ENCODE measurements around the gene NAV3.
A peak's percentile ranks its signal among the peaks of the same experiment; 100 is the strongest.

NAV3 gene, protein sequence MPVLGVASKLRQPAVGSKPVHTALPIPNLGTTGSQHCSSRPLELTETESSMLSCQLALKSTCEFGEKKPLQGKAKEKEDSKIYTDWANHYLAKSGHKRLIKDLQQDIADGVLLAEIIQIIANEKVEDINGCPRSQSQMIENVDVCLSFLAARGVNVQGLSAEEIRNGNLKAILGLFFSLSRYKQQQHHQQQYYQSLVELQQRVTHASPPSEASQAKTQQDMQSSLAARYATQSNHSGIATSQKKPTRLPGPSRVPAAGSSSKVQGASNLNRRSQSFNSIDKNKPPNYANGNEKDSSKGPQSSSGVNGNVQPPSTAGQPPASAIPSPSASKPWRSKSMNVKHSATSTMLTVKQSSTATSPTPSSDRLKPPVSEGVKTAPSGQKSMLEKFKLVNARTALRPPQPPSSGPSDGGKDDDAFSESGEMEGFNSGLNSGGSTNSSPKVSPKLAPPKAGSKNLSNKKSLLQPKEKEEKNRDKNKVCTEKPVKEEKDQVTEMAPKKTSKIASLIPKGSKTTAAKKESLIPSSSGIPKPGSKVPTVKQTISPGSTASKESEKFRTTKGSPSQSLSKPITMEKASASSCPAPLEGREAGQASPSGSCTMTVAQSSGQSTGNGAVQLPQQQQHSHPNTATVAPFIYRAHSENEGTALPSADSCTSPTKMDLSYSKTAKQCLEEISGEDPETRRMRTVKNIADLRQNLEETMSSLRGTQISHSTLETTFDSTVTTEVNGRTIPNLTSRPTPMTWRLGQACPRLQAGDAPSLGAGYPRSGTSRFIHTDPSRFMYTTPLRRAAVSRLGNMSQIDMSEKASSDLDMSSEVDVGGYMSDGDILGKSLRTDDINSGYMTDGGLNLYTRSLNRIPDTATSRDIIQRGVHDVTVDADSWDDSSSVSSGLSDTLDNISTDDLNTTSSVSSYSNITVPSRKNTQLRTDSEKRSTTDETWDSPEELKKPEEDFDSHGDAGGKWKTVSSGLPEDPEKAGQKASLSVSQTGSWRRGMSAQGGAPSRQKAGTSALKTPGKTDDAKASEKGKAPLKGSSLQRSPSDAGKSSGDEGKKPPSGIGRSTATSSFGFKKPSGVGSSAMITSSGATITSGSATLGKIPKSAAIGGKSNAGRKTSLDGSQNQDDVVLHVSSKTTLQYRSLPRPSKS (N-terminal part only)

DNA sequence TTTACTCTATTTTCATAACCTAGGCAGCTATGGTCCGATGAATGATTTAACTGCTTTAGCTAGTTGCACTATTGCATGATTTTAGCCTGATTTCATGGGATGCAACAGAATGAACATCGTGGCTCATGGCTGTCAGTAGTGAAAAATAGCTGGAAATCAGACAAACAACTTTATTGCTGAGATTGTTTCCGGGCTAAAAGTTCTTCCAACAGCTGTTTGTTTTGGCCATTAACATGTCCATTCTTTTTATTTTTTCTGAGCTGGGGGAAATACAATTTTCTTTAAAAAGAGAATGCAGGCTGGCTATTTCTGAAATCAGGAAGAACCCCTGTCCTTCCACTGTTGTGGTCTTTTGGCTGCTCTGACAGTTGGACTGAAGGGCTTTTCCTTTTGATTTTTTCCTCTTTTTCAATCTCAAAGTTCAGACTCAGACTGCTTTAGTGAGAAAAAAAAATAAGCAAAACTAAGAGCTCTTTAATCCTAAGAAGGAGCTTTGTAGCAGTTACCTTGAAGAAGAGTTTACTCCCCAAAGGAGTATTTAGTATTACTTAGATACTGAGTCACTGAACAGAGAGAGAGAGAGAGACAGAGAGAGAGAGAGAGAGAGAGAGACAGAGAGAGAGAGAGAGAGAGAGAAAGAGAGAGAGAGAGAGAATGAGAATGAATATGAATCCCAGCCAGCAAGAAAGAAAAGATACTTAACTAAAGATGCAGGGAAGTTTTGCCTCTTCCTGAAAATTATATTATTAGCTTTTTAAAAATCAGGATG is at the start of gene NAV3:
NAV3 (plus strand) TSS at position 312 of the 769 bp plus-strand sequence. CDS start 568 bp downstream, outside the sequence.
- DNase-seq, result no peak

DNA sequence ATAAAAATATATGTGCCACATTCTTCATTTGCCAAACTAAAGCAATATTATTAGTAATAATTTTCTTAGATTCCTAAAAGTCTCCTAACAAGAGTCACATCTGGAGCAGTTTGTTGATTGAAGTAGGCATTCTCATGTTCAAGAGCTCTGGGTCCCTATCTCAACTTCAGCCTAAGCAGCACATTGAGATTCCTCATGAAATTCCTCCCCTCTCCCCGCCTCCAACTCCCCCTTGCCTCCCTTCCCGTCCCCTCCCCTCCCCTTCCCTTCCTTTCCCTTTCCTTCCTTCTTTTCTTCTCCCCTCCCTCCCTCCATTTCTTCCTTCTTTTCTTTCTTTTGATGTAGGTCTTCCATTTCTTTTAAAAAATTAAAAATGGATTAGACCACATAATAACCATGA is 48.7 kb upstream of the NAV3 start:
- DNase-seq, result no peak

DNA sequence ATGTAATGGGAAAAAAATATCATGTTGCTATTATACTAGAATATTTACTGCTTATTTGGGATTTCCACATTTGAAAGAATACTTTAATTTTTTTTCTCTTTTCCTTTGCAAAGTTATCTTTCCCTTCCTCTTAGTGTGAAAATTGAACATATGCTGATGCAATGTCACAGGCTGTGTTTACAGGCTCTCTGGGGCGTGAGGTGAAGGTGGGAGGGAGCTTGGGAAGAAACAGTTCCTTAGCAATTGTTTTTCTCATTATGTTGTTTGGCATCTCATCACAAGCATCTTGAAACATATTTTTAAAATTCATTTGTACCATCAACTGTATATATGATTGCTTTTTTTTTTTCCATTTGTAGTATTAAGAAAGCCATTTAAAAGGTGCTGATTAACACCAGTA is 47.9 kb upstream of the NAV3 start:
- no peak for DNase-seq

DNA sequence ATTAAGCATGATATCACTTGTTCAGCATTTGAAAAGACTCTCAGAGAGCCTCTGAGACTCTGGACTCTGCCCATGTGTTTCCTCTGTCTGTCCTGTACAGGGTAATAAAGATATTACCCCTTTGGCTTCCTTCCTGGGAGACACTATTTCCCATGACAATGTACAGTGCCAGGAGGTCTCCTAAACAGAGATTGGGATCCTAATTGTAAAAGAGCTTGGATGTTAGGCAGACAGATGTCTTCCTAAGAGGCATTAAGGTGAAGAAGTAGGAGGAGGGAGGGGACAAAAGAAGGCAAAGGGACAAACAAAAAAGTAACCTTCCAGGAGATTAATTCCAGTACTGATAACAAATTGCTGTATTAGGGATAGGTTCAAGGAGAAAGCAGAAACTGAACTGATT is 45.5 kb upstream of the NAV3 start:
- DNase-seq, result no peak

DNA sequence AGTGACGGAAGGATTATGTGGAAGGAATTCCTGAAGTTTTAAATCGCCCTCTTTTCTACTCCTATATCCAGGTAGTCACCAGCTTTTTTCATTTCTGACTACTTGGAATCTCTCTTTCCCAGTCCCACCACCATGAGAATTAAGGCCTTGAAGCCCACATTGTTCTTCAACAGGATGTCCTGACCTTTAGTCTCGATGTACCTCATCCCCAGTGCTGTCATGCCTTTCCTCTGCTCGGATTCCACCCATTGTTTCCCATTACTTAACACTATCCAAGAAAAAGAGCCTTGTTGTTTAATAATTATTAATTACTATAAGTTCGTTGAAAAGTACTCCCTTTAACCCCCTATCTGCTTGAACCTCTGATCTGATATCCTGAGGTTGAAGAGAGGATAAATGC is 44.0 kb upstream of the NAV3 start:
- no peak for DNase-seq

DNA sequence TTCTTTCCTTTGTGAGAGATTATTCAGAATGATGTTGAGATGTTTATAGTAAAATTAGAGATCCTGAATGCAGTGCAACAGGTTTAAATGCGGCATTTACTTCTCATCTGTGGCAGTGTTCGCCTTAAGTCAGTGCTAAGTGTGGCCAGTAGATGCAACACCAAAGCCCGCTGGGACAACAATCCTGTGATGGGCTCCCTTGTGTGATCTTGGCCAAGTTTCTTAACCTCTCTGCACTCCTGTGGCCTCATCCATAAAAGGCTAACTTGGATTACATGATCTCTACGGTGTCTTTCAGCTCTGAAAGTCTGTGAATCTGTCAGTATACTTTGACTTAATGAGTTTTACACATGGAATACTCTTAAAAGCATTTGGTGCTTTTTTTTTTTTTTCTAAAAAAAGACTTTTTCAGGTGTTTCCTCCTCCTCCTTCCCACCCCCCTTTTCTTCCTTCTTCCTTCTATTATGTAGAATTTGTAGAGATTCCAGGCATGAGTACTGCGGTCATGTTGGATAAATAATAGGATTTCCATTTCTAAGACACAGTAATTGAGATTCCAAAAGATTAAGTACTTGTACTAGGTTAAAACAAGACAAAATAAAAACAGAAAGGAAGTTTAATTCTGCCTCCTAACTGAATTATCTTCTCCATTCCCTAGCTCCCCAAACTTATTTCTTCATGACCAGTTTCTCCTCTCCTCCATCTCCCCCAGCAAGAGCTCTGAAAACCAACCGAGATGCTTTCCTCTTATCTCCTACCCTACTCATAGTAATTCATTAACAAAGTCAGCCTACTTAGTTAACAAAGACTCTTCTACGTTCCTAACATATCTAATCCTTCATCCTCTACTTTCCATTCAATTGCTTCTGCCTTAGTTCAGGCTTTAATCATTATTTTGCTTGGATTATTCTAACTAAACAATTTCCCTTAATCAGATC is 42.2 kb upstream of the NAV3 start:
- no peak for DNase-seq

DNA sequence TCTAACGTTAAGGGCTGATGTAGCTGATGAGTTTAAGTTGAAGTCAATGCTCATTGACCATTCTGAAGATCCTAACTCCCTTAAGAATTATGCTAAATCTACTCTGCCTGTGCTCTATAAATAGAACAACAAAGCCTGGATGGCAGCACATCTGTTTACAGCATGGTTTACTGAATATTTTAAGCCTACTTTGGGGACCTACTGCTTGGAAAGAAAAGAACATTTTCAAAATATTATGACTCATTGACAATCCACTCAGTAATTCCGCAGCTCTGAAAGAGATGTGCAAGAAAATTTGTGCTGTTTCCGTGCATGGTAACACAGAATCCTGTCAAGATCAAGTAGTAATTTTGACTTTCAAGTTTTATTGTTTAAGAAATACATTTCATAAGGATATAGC is 35.0 kb upstream of the NAV3 start:
- no peak for DNase-seq

DNA sequence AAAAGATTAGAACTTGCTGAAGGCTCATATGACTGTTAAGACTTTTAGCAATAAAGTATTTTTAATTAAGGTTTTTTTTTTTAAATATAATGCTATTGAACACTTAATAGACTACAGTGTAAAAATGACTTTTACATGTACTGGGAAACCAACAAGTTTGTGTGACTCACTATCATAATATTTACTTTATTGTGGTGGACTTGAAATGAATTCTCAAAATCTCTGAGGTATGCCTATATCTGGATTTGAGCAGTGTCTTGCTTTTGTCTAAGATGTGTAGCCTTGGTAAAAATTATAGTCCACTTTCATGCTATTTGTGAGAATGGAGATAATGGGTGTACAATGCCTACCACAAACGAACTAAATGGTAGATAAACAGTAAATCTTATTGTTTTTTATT is 33.9 kb upstream of the NAV3 start:
- DNase-seq, result no peak

DNA sequence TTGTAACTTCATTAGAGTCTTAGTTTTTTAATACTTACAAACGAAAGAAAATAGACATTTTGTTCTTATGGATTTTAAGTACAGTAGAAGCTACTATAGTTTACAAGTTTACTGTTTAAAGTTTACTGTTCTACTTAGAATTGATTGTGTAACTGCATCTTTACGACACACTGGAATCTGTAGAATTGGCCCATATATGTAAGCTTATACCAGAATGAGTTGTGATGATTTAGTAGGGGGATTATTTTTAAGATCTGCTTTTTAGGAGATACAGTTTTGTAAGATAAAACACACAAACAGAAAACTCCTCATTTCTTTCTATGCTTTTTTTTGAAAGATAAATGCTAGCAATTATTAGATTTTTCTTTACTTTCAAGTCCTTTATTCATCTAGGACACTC is 30.2 kb upstream of the NAV3 start:
- DNase-seq, result no peak

DNA sequence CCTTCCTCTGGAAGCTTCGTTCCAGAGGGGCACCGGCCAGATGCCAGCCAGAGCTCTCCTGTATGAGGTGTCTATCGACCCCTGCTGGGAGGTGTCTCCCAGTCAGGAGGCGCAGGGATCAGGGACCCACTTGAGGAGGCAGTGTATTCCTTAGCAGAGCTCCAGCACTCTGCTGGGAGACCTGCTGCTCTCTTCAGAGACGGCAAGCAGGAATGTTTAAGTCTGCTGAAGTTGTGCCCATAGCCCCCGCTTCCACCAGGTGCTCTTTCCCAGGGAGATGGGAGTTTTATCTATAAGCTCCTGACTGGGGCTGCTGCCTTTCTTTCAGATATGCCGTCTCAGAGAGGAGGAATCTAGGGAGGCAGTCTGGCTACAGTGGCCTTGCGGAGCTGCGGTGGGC is 22.2 kb upstream of the NAV3 start:
- no peak for DNase-seq

DNA sequence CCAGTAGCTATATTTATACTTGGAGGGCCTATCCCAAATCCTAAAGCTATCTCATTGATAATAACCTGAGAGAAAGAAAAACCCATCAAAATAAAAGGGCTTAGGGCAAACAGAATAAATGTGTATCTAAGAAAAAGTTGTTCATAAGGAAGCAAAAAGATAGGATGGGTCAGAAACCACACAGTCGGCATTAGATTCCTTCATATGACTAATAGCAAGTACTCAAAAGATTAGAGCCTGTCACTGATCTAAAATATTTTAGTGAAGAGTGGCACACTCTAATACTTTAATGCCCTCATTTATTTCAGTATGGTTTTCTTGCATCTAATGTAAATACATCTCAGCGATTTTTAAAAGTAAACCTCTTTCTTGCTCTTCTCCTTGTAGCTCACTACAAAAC is 17.1 kb upstream of the NAV3 start:
- no peak for DNase-seq

DNA sequence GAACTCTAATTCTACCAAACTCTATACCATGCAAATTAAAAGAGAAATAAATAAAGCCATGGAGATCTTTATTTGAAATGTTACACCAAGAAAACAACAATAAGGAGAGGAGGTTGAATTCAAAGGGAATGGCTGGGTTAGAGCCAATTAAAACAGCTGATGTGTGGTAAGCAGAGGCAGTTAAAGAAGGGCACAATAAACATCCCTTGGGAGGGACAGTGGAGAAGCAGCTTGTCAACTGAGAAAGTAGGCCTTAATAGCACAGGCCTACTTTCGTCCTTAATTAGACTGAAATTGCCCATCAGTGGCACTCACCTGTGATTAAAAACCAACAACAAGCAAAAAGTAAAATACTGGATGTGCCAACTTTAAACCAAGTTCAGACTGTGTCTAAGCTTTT is 16.3 kb upstream of the NAV3 start:
- DNase-seq, result peak; percentile 79

DNA sequence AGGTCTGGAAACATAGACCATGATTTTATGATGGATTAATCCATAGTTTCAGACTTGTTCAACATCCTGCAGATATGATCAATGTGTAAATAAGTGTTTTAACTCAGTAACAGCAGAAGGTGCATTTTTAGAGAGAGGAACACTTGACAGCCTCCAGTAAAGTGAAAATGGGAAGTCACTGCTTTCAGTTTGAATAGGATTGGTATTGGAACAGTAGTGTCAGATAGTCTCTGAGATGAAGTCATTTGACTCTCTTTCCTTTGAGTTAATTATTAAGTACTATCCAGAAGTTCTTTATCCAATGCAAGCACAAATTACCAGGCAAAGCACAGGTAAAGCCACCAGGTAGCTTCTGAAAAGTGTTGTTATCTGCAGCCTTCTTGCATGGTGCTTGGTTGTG is 14.5 kb upstream of the NAV3 start:
- no peak for DNase-seq

DNA sequence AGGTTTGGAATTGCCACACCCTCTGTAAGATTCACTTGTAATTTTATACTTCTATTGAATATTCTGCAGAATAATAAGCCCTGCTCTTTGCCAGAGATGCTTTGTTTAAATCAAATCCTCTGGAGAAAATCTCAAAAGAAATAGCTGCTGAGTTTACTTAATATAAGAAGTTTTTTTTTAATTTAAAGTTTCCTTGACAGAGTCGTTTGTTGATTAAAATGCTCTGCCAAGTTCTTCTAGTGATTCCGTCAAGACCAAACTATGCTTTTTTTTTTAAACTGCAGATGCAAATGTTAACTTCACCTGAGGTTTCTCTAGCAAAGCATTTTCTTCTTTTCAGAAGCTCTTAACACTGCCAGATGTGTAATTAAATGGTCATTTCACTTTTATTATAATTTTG is 13.4 kb upstream of the NAV3 start:
- no peak for DNase-seq

DNA sequence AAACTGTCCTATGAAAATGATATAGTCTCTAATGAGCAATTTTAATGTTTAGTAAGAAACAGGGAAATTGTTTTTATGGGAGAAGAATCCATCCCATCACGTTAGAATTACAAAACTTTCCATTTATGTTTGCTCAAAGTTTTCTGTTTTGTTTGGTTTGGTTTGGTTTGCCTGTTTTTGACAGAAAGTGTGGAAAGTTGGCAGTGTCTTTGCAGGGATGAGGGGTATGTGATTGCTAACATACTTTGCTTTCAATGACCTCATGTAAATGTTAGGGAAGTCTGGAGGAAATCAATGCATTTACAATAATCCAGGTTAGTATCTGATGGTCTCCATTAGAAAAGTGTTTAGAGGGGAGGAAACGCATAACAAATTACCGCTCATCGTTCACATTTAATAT is 12.3 kb upstream of the NAV3 start:
- DNase-seq, result no peak

DNA sequence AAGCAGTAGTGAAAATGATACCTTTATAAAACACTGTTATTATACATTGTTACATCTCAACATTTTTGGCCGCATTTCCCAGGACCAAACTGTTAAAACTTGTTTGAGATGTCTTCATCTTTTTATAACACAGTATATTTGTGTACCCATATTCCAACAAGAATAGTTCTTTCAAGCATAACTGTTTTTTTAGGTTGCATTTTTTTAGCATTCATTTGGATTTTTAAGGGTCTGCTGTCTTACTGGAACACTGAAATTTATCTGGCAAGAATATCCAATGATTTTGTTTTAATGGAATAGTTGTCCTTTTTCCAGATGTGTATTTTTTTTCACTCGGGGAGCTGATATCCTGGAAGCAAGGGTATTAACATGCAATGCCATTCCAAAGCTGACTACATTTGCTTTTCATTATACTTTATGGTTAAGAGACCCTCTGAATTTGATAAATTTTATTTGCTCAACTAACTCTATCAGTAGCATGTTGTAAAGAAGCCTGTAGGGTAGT is 8.9 kb upstream of the NAV3 start:
- no peak for DNase-seq

DNA sequence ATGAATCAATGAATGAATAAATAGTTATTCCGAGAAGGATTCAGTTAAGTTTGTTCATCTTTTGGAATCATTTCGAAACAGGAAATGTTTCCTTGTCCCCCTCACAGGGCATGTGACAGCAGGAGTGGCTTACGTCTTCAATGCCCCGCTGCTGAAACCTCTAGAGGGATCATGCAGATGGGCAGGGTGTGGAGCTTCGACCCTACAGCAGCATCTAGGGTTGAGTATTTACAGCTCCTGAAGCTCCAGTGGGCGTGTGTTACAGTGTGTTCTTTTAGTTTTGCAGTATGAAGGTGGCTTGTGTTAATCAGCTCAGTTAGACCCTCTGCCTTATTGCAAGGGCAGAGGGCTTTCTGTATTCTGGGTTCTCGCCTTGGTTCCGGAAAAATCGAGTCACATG is 2.6 kb downstream of the NAV3 start:
- no peak for DNase-seq

DNA sequence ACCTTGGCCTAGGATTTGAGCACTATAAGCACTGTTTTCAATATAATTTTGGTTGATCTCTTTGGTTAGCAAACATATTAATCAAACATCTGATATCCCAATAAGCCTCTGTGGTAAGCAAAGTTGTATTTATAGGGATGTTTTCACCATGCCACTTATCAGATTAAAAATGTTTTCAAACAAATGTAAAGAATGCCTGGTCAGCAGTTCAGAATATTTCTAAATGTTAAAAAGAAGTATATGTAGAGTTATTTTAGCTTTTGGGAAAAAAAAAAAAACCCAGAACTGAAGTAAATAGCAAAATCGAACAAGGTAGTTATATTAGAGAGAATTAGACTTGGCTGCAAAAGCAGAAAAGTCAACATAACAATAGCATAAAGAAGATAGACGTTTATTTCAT is 3.9 kb downstream of the NAV3 start:
- DNase-seq, result no peak

DNA sequence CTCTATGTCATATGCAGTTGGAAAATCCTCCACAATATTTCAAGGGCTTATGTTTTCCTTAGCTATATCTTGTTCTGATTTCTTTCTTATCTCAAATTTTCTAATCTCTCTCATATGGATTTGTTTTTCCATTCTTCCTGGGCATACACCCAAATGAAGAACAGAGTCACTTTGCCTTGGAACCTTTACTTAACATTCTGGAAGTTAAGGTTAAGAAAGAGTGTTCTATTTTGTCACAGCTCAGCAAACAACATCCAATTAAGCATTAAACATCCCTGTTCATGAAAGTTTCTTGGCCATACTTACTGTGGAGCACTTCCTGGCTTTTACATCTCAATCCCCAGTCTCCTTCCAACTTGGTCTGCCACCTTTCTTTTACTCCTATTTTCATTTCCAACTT is 5.3 kb downstream of the NAV3 start:
- DNase-seq, result no peak

DNA sequence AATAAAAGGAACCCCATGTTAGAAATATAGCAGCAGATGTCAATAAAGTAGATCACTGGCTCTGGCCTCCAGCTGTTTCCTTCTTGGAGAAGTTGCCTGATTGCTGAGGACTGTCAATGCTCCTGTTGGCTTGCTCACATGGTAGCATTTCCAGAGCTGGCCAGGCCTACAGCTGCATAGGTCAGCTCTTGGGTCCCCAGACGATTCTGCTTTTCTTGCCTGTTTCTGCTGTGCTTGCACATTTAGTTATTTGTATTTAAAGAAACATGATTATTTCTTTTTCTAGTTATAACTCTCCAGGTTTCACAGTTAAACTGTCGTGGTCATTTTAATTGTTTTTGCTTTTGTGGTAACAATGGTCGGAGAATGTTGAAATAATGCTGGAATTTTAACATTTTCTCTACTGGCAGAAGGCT is 7.2 kb downstream of the NAV3 start:
- no peak for DNase-seq

DNA sequence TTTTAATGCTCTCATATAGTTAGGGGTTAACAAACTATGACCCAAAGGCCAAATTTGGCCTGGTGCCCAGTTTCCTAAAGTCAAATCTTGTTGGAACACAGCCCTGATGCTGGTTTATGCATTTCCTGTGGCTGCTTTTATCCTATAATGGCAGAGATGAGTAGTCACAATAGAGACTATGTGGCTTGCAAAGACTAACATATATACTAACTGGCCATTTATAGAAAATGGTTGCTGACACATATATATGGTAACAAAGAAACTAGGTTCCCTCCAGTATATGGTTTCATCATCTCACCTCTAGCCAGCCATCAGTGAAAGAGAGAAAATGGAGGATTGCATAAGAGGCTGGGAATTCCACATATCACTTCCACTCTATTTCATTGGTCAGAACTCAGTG is 10.8 kb downstream of the NAV3 start:
- no peak for DNase-seq

DNA sequence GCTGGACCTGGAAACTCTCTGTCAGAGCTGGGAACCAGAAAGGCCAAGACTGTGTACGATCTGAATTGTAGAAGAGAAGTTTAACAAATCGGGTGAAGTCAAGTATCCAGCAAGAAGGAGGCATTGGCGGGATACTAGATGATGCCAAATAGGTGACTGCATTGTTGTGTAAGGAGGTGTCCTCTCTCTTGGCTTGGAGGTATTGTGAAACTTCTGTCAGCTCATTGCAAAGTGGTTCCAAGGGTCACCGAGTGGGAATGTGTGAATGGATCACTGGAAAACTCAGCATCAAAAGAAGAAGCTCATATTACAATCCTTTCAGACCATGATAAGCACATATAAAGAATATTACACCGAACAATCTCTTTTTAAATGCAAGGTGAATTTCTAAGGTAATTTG is 11.7 kb downstream of the NAV3 start:
- DNase-seq, result no peak

Measured in NCI-H1105 treated with DMSO at 0.1 percent for 48 hours (cell line).